HG03439 (cell line): ENCODE measurements around the gene ACKR3.

Experiments
- ATAC-seq: cut with Tn5 transposase; IDR thresholded peaks from one replicate; pipeline ENCODE4 v1.9.1; 2021; ENCODE audit warnings: mild to moderate bottlenecking, moderate library complexity; ENCODE audit not compliant: unreplicated experiment

The ACKR3 gene

DNA sequence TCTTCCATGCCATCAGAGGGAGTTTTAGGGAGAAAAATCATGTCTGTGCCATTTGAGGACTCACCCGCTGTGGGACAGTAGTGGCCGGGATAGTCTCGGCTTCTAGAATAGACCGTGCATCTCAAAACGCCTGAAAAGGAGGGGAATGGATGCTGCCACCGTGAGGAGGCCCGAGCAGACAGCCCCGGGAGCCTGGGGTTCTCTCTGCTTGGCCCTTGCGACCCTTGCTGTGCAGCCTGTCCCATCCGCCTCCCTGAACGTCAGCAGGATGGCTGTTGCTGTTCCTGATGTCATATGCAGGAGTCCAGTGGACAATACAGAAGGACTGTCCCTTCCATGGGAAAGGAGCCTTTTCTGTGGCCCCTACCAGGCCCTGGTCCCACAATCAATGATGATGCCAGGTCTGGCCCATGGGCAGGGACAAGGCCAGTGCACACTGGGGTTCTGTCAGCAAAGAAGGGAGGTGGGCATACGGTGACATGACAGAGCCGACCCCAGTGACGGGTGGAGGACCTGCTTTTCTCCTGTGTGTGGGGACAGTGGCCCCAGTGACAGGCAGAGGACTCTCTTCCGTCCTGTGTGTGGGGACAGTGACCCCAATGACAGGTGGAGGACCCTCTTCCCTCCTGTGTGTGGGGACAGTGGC lies 58.8 kb downstream of the ACKR3 start:
- ATAC-seq: no peak

DNA sequence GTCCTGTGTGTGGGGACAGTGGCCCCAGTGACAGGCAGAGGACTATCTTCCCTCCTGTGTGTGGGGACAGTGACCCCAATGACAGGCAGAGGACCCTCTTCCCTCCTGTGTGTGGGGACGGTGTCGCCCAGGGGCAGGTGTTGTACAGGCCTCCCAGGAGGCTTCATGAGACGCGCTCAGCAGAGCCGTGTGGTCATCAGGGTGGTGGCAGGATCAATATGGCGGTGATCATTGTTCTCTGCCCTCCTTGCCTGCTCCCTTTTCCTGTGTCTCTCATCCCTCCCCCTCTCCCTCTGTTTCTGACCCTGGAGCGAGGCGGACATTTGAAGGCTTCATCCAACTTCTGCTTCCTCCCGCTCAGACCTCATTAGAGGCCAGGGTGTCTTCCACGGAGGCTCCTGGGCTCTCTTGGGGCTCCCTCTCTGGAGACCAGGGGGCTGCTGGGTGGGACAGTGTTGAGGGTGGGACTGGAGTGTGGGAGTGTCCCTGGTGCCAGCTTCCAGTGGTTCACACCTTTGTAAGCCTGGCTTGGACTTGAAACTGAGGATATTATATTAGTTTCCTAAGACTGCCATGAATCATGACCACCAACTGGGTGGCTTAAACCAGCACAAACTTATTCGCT lies 59.5 kb downstream of the ACKR3 start:
- no peak for ATAC-seq

- ATAC-seq: no peak
Observed at GRCh38 chr2:236629961-236630872, 60.6 kb downstream of the ACKR3 start.

GRCh38 chr2:236631281-236631855 lies 61.7 kb downstream of the ACKR3 start:
- ATAC-seq: no peak

GRCh38 chr2:236631856-236632291 lies 62.2 kb downstream of the ACKR3 start:
- no peak for ATAC-seq
